Mononuclear cell (primary cell): ENCODE results near the gene CHRNA3. TPM values are rescaled to one million over a fixed set of nuclear protein-coding genes. Genes with fewer than 3 reads are reported as not detected.

Source experiments
- H3K27me3 ChIP-seq: 2 replicates; pipeline ENCODE4 v1.6.0; 2011; ENCODE audit warnings: low read length, control low read depth; ENCODE audit not compliant: insufficient read depth
- H3K4me1 ChIP-seq: 2 replicates; pipeline ENCODE4 v1.5.1; 2011; ENCODE audit warnings: mild to moderate bottlenecking, low read length, control low read depth; ENCODE audit not compliant: insufficient read depth
- H3K4me3 ChIP-seq: 2 replicates; pipeline ENCODE4 v1.5.1; 2011; ENCODE audit warnings: mild to moderate bottlenecking, low read length, moderate library complexity
- H3K9me3 ChIP-seq: 2 replicates; pipeline ENCODE4 v1.5.1; 2011; ENCODE audit warnings: low read depth, mild to moderate bottlenecking, control low read depth, low read length
- total RNA-seq: library from RNA; depleted of rRNA; stranded (reverse); fragments of >200 nt; gene quantifications from one replicate; pipeline ENCODE4 v1.2.3, GENCODE V29; 2012

Gene CHRNA3
- not detected for total RNA-seq

- Histone ChIP-seq H3K4me3 (no peak within 1 kb of the TSS), H3K27me3 (peaks cover 37% of the 10 kb centered on the region)
These were observed at the start of gene CHRNA3 for GRCh38 chr15:78620527-78621421. Gene CHRNA3 (minus strand): TSS chr15:78620996. CDS start chr15:78620794, 202 bp downstream.

GRCh38 chr15:78668987-78669386 lies 48.2 kb upstream of the CHRNA3 start:
- no peaks in the 10 kb centered on the region for H3K4me1 ChIP-seq
- H3K4me3 ChIP-seq: no peak overlapping the region

More at GRCh38 chr15:78620527-78621421, at the start of gene CHRNA3:
- no peaks in the 10 kb centered on the region for H3K4me1 ChIP-seq
- H3K9me3 ChIP-seq: no peaks in the 10 kb centered on the region

GRCh38 chr15:78667578-78668236 lies 46.9 kb upstream of the CHRNA3 start:
- Histone ChIP-seq H3K4me3 (no peak overlapping the region), H3K4me1 (no peaks in the 10 kb centered on the region), H3K9me3 (no peaks in the 10 kb centered on the region), H3K27me3 (no peaks in the 10 kb centered on the region)

More at GRCh38 chr15:78668987-78669386, 48.2 kb upstream of the CHRNA3 start:
- Histone ChIP-seq H3K27me3 (no peaks in the 10 kb centered on the region), H3K9me3 (no peaks in the 10 kb centered on the region)

GRCh38 chr15:78666010-78666409 lies 45.2 kb upstream of the CHRNA3 start:
- H3K27me3 ChIP-seq: no peaks in the 10 kb centered on the region
- H3K4me1 ChIP-seq: no peaks in the 10 kb centered on the region
- H3K4me3 ChIP-seq: no peak overlapping the region
- H3K9me3 ChIP-seq: no peaks in the 10 kb centered on the region

- H3K4me1 ChIP-seq: no peaks in the 10 kb centered on the region
- H3K4me3 ChIP-seq: no peak overlapping the region
- H3K9me3 ChIP-seq: no peaks in the 10 kb centered on the region
- no peaks in the 10 kb centered on the region for H3K27me3 ChIP-seq
These were observed 42.9 kb upstream of the CHRNA3 start for GRCh38 chr15:78663703-78664102.

- Histone ChIP-seq H3K9me3 (no peaks in the 10 kb centered on the region), H3K4me1 (no peaks in the 10 kb centered on the region), H3K4me3 (no peak overlapping the region), H3K27me3 (no peaks in the 10 kb centered on the region)
These were observed 41.2 kb upstream of the CHRNA3 start for GRCh38 chr15:78662028-78662427.

- Histone ChIP-seq H3K27me3 (no peaks in the 10 kb centered on the region), H3K4me1 (no peaks in the 10 kb centered on the region), H3K4me3 (no peak overlapping the region), H3K9me3 (no peaks in the 10 kb centered on the region)
These were observed 40.2 kb upstream of the CHRNA3 start for GRCh38 chr15:78661001-78661400.

- no peaks in the 10 kb centered on the region for H3K27me3 ChIP-seq
- H3K4me1 ChIP-seq: no peaks in the 10 kb centered on the region
- H3K9me3 ChIP-seq: no peaks in the 10 kb centered on the region
- no peak overlapping the region for H3K4me3 ChIP-seq
These were observed 39.8 kb upstream of the CHRNA3 start for GRCh38 chr15:78660584-78660983.

- H3K4me1 ChIP-seq: no peaks in the 10 kb centered on the region
- no peaks in the 10 kb centered on the region for H3K27me3 ChIP-seq
- H3K4me3 ChIP-seq: no peak overlapping the region
- H3K9me3 ChIP-seq: no peaks in the 10 kb centered on the region
These were observed 38.0 kb upstream of the CHRNA3 start for GRCh38 chr15:78658823-78659222.

GRCh38 chr15:78654272-78654671 lies 33.5 kb upstream of the CHRNA3 start:
- no peaks in the 10 kb centered on the region for H3K9me3 ChIP-seq
- H3K4me1 ChIP-seq: no peaks in the 10 kb centered on the region
- H3K27me3 ChIP-seq: no peaks in the 10 kb centered on the region
- no peak overlapping the region for H3K4me3 ChIP-seq

GRCh38 chr15:78651930-78652615 lies 31.3 kb upstream of the CHRNA3 start:
- H3K27me3 ChIP-seq: no peaks in the 10 kb centered on the region
- no peak overlapping the region for H3K4me3 ChIP-seq
- H3K9me3 ChIP-seq: no peaks in the 10 kb centered on the region
- no peaks in the 10 kb centered on the region for H3K4me1 ChIP-seq

GRCh38 chr15:78651007-78651406 lies 30.2 kb upstream of the CHRNA3 start:
- Histone ChIP-seq H3K27me3 (no peaks in the 10 kb centered on the region), H3K4me1 (no peaks in the 10 kb centered on the region), H3K4me3 (no peak overlapping the region), H3K9me3 (no peaks in the 10 kb centered on the region)

GRCh38 chr15:78650022-78650421 lies 29.2 kb upstream of the CHRNA3 start:
- no peaks in the 10 kb centered on the region for H3K9me3 ChIP-seq
- no peaks in the 10 kb centered on the region for H3K4me1 ChIP-seq
- no peaks in the 10 kb centered on the region for H3K27me3 ChIP-seq
- no peak overlapping the region for H3K4me3 ChIP-seq

GRCh38 chr15:78645009-78645408 lies 24.2 kb upstream of the CHRNA3 start:
- Histone ChIP-seq H3K4me1 (peaks cover 15% of the 10 kb centered on the region), H3K9me3 (no peaks in the 10 kb centered on the region), H3K27me3 (no peaks in the 10 kb centered on the region), H3K4me3 (no peak overlapping the region)

- no peaks in the 10 kb centered on the region for H3K27me3 ChIP-seq
- H3K9me3 ChIP-seq: no peaks in the 10 kb centered on the region
- H3K4me1 ChIP-seq: peaks cover 15% of the 10 kb centered on the region
- H3K4me3 ChIP-seq: no peak overlapping the region
These were observed 21.5 kb upstream of the CHRNA3 start for GRCh38 chr15:78642331-78642730.
